Prostate gland (tissue), 2 donors: ENCODE data around the gene FOXP1.

ENCODE experiments used
- CTCF ChIP-seq, 4 experiments: fragments of 200-600 bp in 2 of 4; fragments of 450-650 bp in 2 of 4; sonication (generic) in 2 of 4; IDR thresholded peaks; 1 replicate in 3 of 4; 2 replicates in 1 of 4; pipeline ENCODE4 v1.5.1; 2016 to 2019; ENCODE audit warnings: antibody characterized with exemption in 4 of 4, mild to moderate bottlenecking in 2 of 4, moderate library complexity in 2 of 4
- POLR2A ChIP-seq: fragments of 450-650 bp; IDR thresholded peaks from one replicate; pipeline ENCODE4 v1.6.1; 2016; ENCODE audit warnings: antibody characterized with exemption, mild to moderate bottlenecking
- POLR2AphosphoS5 ChIP-seq: sonication (generic); formaldehyde crosslinking; IDR thresholded peaks from one replicate; pipeline ENCODE4 v1.6.1; 2017; ENCODE audit warnings: antibody characterized with exemption

GRCh38 chr3:71491154-71491752 lies 92.3 kb downstream of the FOXP1 start:
- TF ChIP-seq POLR2A (no peak), CTCF (IDR thresholded peaks at IDR 0.05) (no peak), POLR2AphosphoS5 (no peak)
